Astrocyte of the spinal cord (primary cell): ENCODE data around the gene EHBP1.

ENCODE experiments used
- DNase-seq: peaks from one replicate; pipeline ENCODE4 v3.0.0; 2011; ENCODE audit warnings: low read depth, low spot score
- H3K4me3 ChIP-seq: 2 replicates; pipeline ENCODE4 v1.5.1; 2011; ENCODE audit warnings: low read depth, mild to moderate bottlenecking, low read length, moderate library complexity
- CTCF ChIP-seq: IDR thresholded peaks from 2 replicates; pipeline ENCODE4 v1.5.1; 2012; ENCODE audit warnings: low read depth, mild to moderate bottlenecking, low read length, inconsistent platforms
- in situ Hi-C: cut with HindIII; loops from 2 replicates; pipeline ENCODE4 v1.10.0; 2017; ENCODE audit warnings: low sequenced_read_pairs

The EHBP1 gene

GRCh38 chr2:62801814-62802523 is 96.5 kb downstream of the EHBP1 start:
- no peak for DNase-seq
- in situ Hi-C loops: no loop called here
- H3K4me3 ChIP-seq: no peak overlapping the region
- peak; percentile 20 for TF ChIP-seq CTCF

- no peak for DNase-seq
- in situ Hi-C loops: no loop called here
- no peak for TF ChIP-seq CTCF
- no peak overlapping the region for H3K4me3 ChIP-seq
These were observed 98.4 kb downstream of the EHBP1 start for GRCh38 chr2:62803961-62804360.

- DNase-seq: no peak
- in situ Hi-C loops: no loop called here
- no peak overlapping the region for H3K4me3 ChIP-seq
- TF ChIP-seq CTCF: no peak
These were observed 100.7 kb downstream of the EHBP1 start for GRCh38 chr2:62806231-62806630.

- DNase-seq: no peak
- TF ChIP-seq CTCF: no peak
- in situ Hi-C loops: no loop called here
- no peak overlapping the region for H3K4me3 ChIP-seq
These were observed 103.0 kb downstream of the EHBP1 start for GRCh38 chr2:62808554-62808953.

- TF ChIP-seq CTCF: no peak
- no peak overlapping the region for H3K4me3 ChIP-seq
- no peak for DNase-seq
- in situ Hi-C loops: no loop called here
These were observed 105.6 kb downstream of the EHBP1 start for GRCh38 chr2:62811086-62811485.

- H3K4me3 ChIP-seq: no peak overlapping the region
- no peak for DNase-seq
- in situ Hi-C loops: no loop called here
- no peak for TF ChIP-seq CTCF
These were observed 106.5 kb downstream of the EHBP1 start for GRCh38 chr2:62811972-62812371.
